Effector memory CD8-positive, alpha-beta T cell (primary cell): Measurements from ENCODE around the gene APBA1.
"Not testable (repeated sequence)": the region's sequence is repeated elsewhere in the genome, so short reads cannot be mapped to it uniquely, and the experiment has no call there.

Source experiments
- ATAC-seq: fragments of 150-1000 bp; cut with Tn5 transposase; replicated peaks from 2 replicates; pipeline ENCODE4 v1.10.0; 2021; ENCODE audit warnings: mild to moderate bottlenecking, moderate library complexity
- DNase-seq, 3 experiments: peaks; one replicate each; pipeline ENCODE4 v3.0.0; 2021
- H3K27ac Mint-ChIP-seq, 2 donors: one replicate each; pipeline ENCODE4 v1.8.0; 2022; ENCODE audit warnings: mild to moderate bottlenecking in 2 of 2, mixed read lengths in 2 of 2, moderate library complexity in 2 of 2
- H3K27me3 Mint-ChIP-seq, 2 donors: one replicate each; pipeline ENCODE4 v1.8.0; 2022; ENCODE audit warnings: mixed read lengths in 2 of 2
- H3K36me3 Mint-ChIP-seq: one replicate; pipeline ENCODE4 v1.8.0; 2022; ENCODE audit warnings: mild to moderate bottlenecking, moderate library complexity, mixed read lengths; ENCODE audit not compliant: insufficient read depth
- H3K4me1 Mint-ChIP-seq, 2 donors: one replicate each; pipeline ENCODE4 v1.8.0; 2022; ENCODE audit warnings: low read depth in 2 of 2, mixed read lengths in 2 of 2
- H3K4me3 Mint-ChIP-seq, 2 donors: one replicate each; pipeline ENCODE4 v1.8.0; 2022; ENCODE audit warnings: mild to moderate bottlenecking in 2 of 2, mixed read lengths in 2 of 2, moderate library complexity in 2 of 2
- H3K9me3 Mint-ChIP-seq, 2 donors: one replicate each; pipeline ENCODE4 v1.8.0; 2022; ENCODE audit warnings: mixed read lengths in 2 of 2

Gene APBA1

DNA sequence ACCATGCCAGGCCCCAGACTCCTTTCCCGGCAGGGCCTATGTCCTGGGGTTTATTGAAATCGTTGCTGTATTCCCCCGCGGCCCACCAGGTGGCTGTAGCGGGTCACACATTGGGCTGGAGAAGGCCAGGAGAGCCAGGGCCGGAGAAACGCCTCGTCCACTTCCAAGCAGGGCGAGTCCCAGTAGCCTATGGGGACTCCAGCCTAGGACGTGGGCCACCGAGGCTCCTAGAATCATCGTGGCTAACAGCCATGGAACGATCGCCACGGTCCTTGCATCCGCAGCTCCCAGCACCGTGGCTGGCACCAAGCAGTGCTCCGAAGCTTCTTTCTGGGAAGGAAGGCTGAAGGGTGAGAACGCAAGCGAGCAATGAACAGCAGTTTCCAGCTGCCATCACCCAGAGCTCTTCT, 259.4 kb downstream of the APBA1 start:
- ATAC-seq (no peak), DNase-seq (no peak)
- Mint-ChIP-seq H3K9me3 (no peaks in the 10 kb centered on the region), H3K4me1 (no peaks in the 10 kb centered on the region), H3K27ac (no peak overlapping the region), H3K36me3 (no peaks in the 10 kb centered on the region), H3K4me3 (no peak overlapping the region), H3K27me3 (peaks cover 21 to 43% of the 10 kb centered on the region in 2 donors)

GRCh38 chr9:69411931-69412740, 260.0 kb downstream of the APBA1 start:
- no peak for DNase-seq
- H3K36me3 Mint-ChIP-seq, result no peaks in the 10 kb centered on the region
- no peaks in the 10 kb centered on the region for H3K4me1 Mint-ChIP-seq
- H3K27me3 Mint-ChIP-seq, result peaks cover 21 to 43% of the 10 kb centered on the region in 2 donors
- no peak overlapping the region for H3K27ac Mint-ChIP-seq
- no peak overlapping the region for H3K4me3 Mint-ChIP-seq
- no peaks in the 10 kb centered on the region for H3K9me3 Mint-ChIP-seq
- no peak for ATAC-seq

DNA sequence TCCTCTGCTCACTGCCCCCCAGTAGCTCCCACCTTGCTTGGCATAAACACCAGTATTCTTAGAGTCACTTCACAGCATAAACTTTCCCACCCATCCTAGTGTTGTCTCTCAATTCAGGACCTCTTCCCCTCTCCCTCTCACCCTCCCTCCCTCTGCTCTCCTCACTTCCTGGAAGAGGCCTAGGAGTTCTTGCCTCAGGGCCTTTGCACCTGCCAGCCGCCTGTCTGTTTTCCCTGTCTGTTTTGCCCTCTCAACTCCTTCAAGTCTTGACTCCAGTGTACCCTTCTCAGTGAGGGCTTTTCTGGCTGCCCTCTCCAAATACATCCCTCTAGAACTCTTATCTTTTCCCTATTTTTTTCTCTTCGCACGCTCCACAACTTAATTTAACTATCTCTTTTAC, 260.9 kb downstream of the APBA1 start:
- no peaks in the 10 kb centered on the region for H3K36me3 Mint-ChIP-seq
- no peak overlapping the region for H3K4me3 Mint-ChIP-seq
- H3K4me1 Mint-ChIP-seq, result no peaks in the 10 kb centered on the region
- DNase-seq (no peak), ATAC-seq (no peak)
- H3K9me3 Mint-ChIP-seq, result no peaks in the 10 kb centered on the region
- H3K27me3 Mint-ChIP-seq, result peaks cover 21 to 43% of the 10 kb centered on the region in 2 donors
- no peak overlapping the region for H3K27ac Mint-ChIP-seq

DNA sequence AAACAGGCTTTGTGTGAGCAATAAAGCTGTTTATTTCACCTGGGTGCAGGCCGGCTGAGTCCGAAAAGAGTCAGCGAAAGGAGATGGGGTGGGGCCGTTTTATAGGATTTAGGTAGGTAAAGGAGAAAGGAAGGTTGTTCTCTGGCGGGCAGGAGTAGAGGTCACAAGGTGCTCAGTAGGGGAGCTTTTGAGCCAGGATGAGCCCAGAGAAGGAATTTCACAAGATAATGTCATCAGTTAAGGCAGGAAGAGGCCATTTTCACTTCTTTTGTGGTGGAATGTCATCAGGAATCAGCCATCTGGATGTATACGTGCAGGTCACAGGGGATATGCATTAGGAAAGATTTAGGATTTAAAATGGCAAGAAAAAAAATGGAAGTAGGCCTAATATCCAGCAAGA, 262.2 kb downstream of the APBA1 start:
- ATAC-seq, DNase-seq, H3K4me1 Mint-ChIP-seq, H3K36me3 Mint-ChIP-seq, H3K9me3 Mint-ChIP-seq, H3K4me3 Mint-ChIP-seq, H3K27ac Mint-ChIP-seq: not testable (repeated sequence)
- H3K27me3 Mint-ChIP-seq, result peaks cover 21 to 43% of the 10 kb centered on the region in 2 donors

DNA sequence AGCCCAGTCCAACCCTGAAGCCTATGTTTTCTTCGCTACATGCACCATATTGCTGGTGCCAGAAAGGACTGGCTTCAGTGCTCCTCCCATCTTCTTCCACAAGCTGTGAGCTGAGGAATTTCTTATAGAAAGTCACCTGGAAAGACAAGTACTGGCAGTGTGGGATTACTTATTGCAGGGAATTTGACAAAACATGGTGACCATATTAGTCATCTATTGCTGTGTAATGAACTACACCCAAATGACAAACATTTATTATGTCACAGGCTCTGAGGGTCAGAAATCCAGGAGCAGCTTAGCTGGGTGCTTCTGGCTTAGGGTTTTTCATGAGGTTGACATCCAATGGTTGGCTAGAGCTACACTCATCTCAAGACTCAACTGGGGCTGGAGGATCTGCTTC, 271.7 kb downstream of the APBA1 start:
- DNase-seq, result no peak
- Mint-ChIP-seq H3K27me3 (peaks cover 15% of the 10 kb centered on the region in 2 donors), H3K27ac (no peak overlapping the region), H3K9me3 (no peaks in the 10 kb centered on the region), H3K4me3 (no peak overlapping the region), H3K4me1 (no peaks in the 10 kb centered on the region), H3K36me3 (no peaks in the 10 kb centered on the region)
- no peak for ATAC-seq

DNA sequence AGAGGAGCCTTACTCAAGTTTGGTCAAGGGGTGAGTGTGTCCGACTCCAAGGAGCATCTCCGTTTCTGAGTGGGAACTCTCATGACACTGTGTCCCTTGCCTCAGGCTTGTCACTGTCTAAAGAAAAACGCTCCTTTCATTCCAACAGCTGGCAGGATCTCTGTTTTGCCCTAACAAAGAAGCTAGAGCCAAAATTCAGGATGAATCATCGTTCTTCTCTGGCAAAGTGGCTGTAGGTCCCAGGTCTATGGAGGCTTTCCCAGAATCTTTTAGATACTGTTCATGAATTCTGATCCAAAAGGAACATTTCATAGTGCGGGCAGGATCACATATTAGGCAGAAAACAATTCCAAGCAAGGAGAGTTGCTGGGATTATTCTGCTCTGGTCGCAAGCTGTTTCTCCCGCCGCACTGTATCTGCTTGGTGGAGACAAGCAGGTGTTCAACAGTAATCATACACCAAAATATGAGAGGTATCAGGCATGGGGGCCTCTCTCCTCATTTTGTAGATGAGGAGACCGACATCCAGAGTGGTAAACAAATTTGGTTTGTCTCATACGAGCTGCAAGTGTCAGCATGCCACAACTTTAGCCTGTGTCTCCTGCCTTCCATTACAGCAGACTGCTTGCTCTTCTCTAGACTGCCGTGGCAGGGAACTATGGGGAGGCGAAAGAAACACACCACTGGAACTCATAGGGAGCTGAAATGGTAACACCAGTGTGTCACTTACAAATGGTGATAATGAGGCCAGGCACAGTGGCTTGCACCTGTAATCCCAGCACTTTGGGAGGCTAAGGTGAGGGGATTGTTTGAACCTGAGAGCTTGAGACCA, 274.6 kb downstream of the APBA1 start:
- Mint-ChIP-seq H3K4me1 (no peaks in the 10 kb centered on the region), H3K27me3 (peaks cover 9 to 18% of the 10 kb centered on the region in 2 donors)

DNA sequence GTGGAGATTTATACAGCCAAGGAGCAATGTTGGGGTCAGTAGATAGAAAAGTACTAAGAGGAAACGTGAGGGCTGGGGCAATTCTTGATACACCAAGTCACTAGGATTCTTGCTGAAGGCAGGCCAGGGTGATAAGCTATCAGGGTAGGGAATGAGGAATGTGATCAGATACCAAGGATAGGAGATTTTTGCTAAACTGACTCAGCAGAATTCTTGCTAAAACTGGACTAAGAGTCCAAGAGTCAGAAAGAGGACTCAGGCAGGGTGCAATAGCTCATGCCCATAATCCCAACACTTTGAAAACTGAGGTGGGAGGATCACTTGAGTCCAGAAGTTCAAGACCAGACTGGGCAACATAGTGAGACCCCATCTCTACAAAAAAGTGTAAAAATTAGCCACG, 275.4 kb downstream of the APBA1 start:
- Mint-ChIP-seq H3K27ac (no peak overlapping the region), H3K36me3 (no peaks in the 10 kb centered on the region), H3K9me3 (no peaks in the 10 kb centered on the region), H3K4me1 (no peaks in the 10 kb centered on the region), H3K27me3 (peaks cover 7 to 23% of the 10 kb centered on the region in 2 donors), H3K4me3 (no peak overlapping the region)
- DNase-seq, result no peak
- no peak for ATAC-seq

More for the DNA sequence above, 274.6 kb downstream of the APBA1 start:
- no peak overlapping the region for H3K4me3 Mint-ChIP-seq
- no peaks in the 10 kb centered on the region for H3K36me3 Mint-ChIP-seq
- DNase-seq (no peak), ATAC-seq (no peak)
- H3K27ac Mint-ChIP-seq, result no peak overlapping the region
- H3K9me3 Mint-ChIP-seq, result no peaks in the 10 kb centered on the region

DNA sequence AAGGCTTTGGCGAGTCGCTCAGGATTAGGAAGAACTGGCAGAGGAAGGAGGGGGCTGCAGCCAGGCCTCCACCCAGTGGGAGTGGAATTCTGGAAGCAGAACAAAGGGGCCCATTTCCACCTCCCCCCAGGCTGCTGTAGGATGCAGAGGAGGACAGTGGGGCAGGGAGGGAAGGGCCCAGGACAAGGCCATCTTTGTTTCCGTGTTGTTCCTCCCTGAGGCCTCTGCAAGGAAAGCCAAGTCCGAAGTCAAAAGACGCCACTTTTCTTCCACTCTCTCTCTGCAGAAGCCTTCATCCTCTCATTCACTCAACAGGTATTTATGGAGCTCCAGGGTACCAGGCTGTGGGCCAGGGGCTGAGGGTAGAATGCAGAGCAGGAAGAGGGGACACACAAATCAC, 276.5 kb downstream of the APBA1 start:
- no peak overlapping the region for H3K27ac Mint-ChIP-seq
- H3K4me1 Mint-ChIP-seq, result no peaks in the 10 kb centered on the region
- ATAC-seq (no peak), DNase-seq (no peak)
- H3K9me3 Mint-ChIP-seq, result no peaks in the 10 kb centered on the region
- no peaks in the 10 kb centered on the region for H3K36me3 Mint-ChIP-seq
- H3K27me3 Mint-ChIP-seq, result peaks cover 7 to 23% of the 10 kb centered on the region in 2 donors
- H3K4me3 Mint-ChIP-seq, result no peak overlapping the region

GRCh38 chr9:69393425-69393824, 278.7 kb downstream of the APBA1 start:
- no peaks in the 10 kb centered on the region for H3K9me3 Mint-ChIP-seq
- ATAC-seq, result no peak
- H3K27me3 Mint-ChIP-seq, result peaks cover 7 to 24% of the 10 kb centered on the region in 2 donors
- H3K4me3 Mint-ChIP-seq, result no peak overlapping the region
- DNase-seq, result no peak
- no peaks in the 10 kb centered on the region for H3K36me3 Mint-ChIP-seq
- no peaks in the 10 kb centered on the region for H3K4me1 Mint-ChIP-seq
- no peak overlapping the region for H3K27ac Mint-ChIP-seq

- DNase-seq (no peak), ATAC-seq (no peak)
- no peaks in the 10 kb centered on the region for H3K9me3 Mint-ChIP-seq
- no peak overlapping the region for H3K27ac Mint-ChIP-seq
- H3K27me3 Mint-ChIP-seq, result peaks cover 7 to 30% of the 10 kb centered on the region in 2 donors
- H3K36me3 Mint-ChIP-seq, result no peaks in the 10 kb centered on the region
- no peaks in the 10 kb centered on the region for H3K4me1 Mint-ChIP-seq
- H3K4me3 Mint-ChIP-seq, result no peak overlapping the region
Measured at GRCh38 chr9:69392826-69393225, 279.3 kb downstream of the APBA1 start.

DNA sequence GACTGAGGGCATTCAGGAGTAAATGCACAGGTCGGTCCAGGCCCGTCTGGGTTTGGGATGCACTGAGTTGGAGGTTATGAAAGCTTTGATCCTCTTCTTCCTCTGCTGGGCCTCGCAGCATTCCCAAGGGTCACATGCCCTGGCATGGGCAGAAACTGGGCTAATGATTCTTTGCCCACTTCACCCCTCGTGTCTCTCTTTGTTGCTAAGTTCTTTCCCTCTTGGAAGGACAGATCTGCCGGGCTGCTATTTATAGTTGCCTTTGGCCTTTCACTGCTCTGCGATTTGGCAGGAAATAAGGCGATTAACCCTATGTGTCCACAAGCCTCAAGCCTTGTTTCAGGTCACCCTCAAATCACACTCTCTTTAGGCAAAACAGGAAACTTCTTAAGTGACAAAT, 280.2 kb downstream of the APBA1 start:
- Mint-ChIP-seq H3K27ac (no peak overlapping the region), H3K4me3 (no peak overlapping the region), H3K27me3 (peaks cover 7 to 39% of the 10 kb centered on the region in 2 donors), H3K9me3 (no peaks in the 10 kb centered on the region), H3K4me1 (no peaks in the 10 kb centered on the region), H3K36me3 (peaks cover 4% of the 10 kb centered on the region)
- ATAC-seq (no peak), DNase-seq (no peak)

DNA sequence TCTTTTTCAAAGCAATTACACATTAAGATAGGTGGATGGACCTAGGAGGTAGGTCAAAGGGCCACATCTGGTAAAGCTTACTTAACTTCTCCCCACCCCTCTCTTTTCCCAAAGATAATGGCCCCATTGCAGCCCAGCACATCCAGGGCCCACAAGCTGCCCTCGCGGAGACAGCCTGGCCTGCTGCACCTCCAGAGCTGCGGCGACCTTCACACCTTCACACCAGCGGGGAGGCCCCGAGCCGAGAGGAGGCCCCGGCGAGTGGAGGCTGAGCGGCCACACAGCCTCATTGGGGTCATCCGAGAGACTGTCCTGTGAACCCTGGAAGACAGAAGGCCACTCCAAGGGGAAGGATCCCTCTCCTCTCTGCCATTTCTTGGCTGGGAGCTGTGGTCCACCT, 280.7 kb downstream of the APBA1 start:
- H3K4me1 Mint-ChIP-seq, result no peaks in the 10 kb centered on the region
- peaks cover 7 to 44% of the 10 kb centered on the region in 2 donors for H3K27me3 Mint-ChIP-seq
- H3K27ac Mint-ChIP-seq, result no peak overlapping the region
- DNase-seq (no peak), ATAC-seq (no peak)
- H3K4me3 Mint-ChIP-seq, result no peak overlapping the region
- H3K36me3 Mint-ChIP-seq, result peaks cover 6% of the 10 kb centered on the region
- no peaks in the 10 kb centered on the region for H3K9me3 Mint-ChIP-seq

DNA sequence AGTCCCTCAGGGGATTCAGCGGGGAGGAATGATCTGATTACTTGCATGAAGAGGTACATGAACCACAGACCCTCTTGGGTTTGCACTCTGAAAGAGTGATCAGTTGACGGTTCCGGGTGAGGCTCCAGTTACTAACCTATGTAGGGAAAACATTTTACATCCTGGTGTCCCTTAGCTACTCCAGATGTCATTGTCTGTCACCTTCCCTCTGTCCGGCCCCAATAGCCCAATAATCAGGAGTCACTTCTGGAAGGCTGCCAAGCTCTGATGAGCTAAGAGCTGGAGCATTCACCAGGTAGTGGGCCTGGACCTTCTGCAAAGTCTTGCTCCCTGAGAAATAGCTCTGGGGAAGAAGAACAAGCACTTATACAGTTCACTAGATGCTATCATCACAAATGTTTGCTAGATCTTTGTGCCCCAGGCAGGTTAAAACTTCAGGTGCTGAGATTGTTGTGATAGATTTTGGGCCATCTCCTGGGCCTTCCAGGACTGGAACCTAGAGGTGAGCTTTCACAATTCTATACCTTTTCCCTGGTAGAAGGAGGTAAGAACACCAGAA, 282.7 kb downstream of the APBA1 start:
- Mint-ChIP-seq H3K27me3 (peaks cover 7 to 44% of the 10 kb centered on the region in 2 donors), H3K4me1 (no peaks in the 10 kb centered on the region), H3K9me3 (no peaks in the 10 kb centered on the region), H3K4me3 (no peak overlapping the region), H3K27ac (no peak overlapping the region), H3K36me3 (peaks cover 6% of the 10 kb centered on the region)
- DNase-seq (no peak), ATAC-seq (no peak)
